Measurements from ENCODE around the gene PSD2. TPM values are rescaled to one million over a fixed set of nuclear protein-coding genes. Genes with fewer than 3 reads are reported as not detected.

PSD2 gene
- polyA plus RNA-seq, 5 donors: 1.4 to 1.9 (median 1.9) TPM

GRCh38 chr5:139836469-139837208 is 41.0 kb downstream of the PSD2 start:
- DNase-seq: no peak

- DNase-seq: no peak
These were observed 42.2 kb downstream of the PSD2 start for GRCh38 chr5:139837711-139838380.

- no peak for DNase-seq
These were observed 43.0 kb downstream of the PSD2 start for GRCh38 chr5:139838381-139839197.

- DNase-seq: no peak
These were observed 43.7 kb downstream of the PSD2 start for GRCh38 chr5:139839232-139839815.

GRCh38 chr5:139839918-139840317 is 44.3 kb downstream of the PSD2 start:
- DNase-seq: no peak

GRCh38 chr5:139841549-139841948 is 45.9 kb downstream of the PSD2 start:
- no peak for DNase-seq

GRCh38 chr5:139842321-139842720 is 46.7 kb downstream of the PSD2 start:
- no peak for DNase-seq

- DNase-seq: no peak
These were observed 48.4 kb downstream of the PSD2 start for GRCh38 chr5:139843991-139844390.

GRCh38 chr5:139844472-139845145 is 49.0 kb downstream of the PSD2 start:
- peak in 1 of 2 donors; percentile 38 for DNase-seq

GRCh38 chr5:139845846-139846681 is 50.5 kb downstream of the PSD2 start:
- DNase-seq: no peak

- no peak for DNase-seq
These were observed 51.5 kb downstream of the PSD2 start for GRCh38 chr5:139847091-139847490.

- DNase-seq: peak; percentile 45 to 48
These were observed 52.3 kb downstream of the PSD2 start for GRCh38 chr5:139847790-139848507.

- no peak for DNase-seq
These were observed 53.0 kb downstream of the PSD2 start for GRCh38 chr5:139848508-139849100.

GRCh38 chr5:139849501-139849900 is 53.9 kb downstream of the PSD2 start:
- no peak for DNase-seq

GRCh38 chr5:139849942-139850341 is 54.3 kb downstream of the PSD2 start:
- DNase-seq: no peak

GRCh38 chr5:139850423-139851016 is 54.9 kb downstream of the PSD2 start:
- no peak for DNase-seq

- DNase-seq: no peak
These were observed 56.0 kb downstream of the PSD2 start for GRCh38 chr5:139851558-139851957.

GRCh38 chr5:139852696-139853095 is 57.1 kb downstream of the PSD2 start:
- DNase-seq: no peak

GRCh38 chr5:139854029-139854605 is 58.5 kb downstream of the PSD2 start:
- DNase-seq: no peak

Data from right lung (tissue), 5 donors.